Measurements from ENCODE around the gene CRLF2. TPM values are rescaled to one million over a fixed set of nuclear protein-coding genes. Genes with fewer than 3 reads are reported as not detected.

CRLF2 gene
- total RNA-seq, 1 experiment from 2014 or later, result 0.76 TPM

- H3K79me2 ChIP-seq (ENCODE audit: low read depth), result no peaks in the 10 kb centered on the region
- intact Hi-C loops (cut with micrococcal nuclease; ENCODE audit: unreplicated experiment), result no loop called here
- H3F3A ChIP-seq (ENCODE audit: insufficient read depth, low read depth), result peaks cover 25% of the 10 kb centered on the region; the same call in 1 of the 2 replicates
- no peak overlapping the region for H3K27ac ChIP-seq
- H2AFZ ChIP-seq, result no peak overlapping the region
- TF ChIP-seq CTCF (conservative IDR thresholded peaks at IDR 0.05) (no peak), EZH2 (IDR thresholded peaks at IDR 0.05; ENCODE audit: low read depth) (no peak)
- no TSS peak for BruUV-seq (replicated peaks)
- POLR2A ChIA-PET (ENCODE audit: unreplicated experiment), result no interaction called here
- 0 out of 2 replicates have a peak, but pooled peaks cover 7% of the 10 kb centered on the region for H3K9me3 ChIP-seq (ENCODE audit: insufficient read depth, low read depth)
- H3K9me2 ChIP-seq (ENCODE audit: insufficient read depth), result no peaks in the 10 kb centered on the region
- H3K36me3 ChIP-seq (ENCODE audit: low read depth), result no peaks in the 10 kb centered on the region
- H4K20me1 ChIP-seq (ENCODE audit: insufficient read depth), result no peaks in the 10 kb centered on the region
- H3K4me1 ChIP-seq (replicated peaks; ENCODE audit: insufficient read depth), result peaks cover 9% of the 10 kb centered on the region
- H3K4me2 ChIP-seq, result no peak overlapping the region
- no peak overlapping the region for H3K4me3 ChIP-seq
- DNase-seq, result no peak
- H3K27me3 ChIP-seq (ENCODE audit: insufficient read depth, low read depth), result no peaks in the 10 kb centered on the region
- CTCF ChIA-PET, result no interaction called here
Observed at GRCh38 chrX:1221296-1221845, 8.9 kb upstream of the CRLF2 start.

- POLR2A ChIA-PET (ENCODE audit: unreplicated experiment), result no interaction called here
- Histone ChIP-seq H3K27ac (no peak overlapping the region), H3K79me2 (ENCODE audit: low read depth) (no peaks in the 10 kb centered on the region), H4K20me1 (ENCODE audit: insufficient read depth) (no peaks in the 10 kb centered on the region), H3K36me3 (ENCODE audit: low read depth) (no peaks in the 10 kb centered on the region), H3K9me3 (ENCODE audit: insufficient read depth, low read depth) (0 out of 2 replicates have a peak, but pooled peaks cover 3% of the 10 kb centered on the region), H3F3A (ENCODE audit: insufficient read depth, low read depth) (peaks cover 18% of the 10 kb centered on the region; the same call in 1 of the 2 replicates), H3K9me2 (ENCODE audit: insufficient read depth) (no peaks in the 10 kb centered on the region), H3K4me1 (replicated peaks; ENCODE audit: insufficient read depth) (peaks cover 8% of the 10 kb centered on the region), H2AFZ (no peak overlapping the region), H3K4me2 (no peak overlapping the region), H3K27me3 (ENCODE audit: insufficient read depth, low read depth) (no peaks in the 10 kb centered on the region), H3K4me3 (no peak overlapping the region)
- BruUV-seq (replicated peaks), result no TSS peak
- CTCF ChIA-PET, result no interaction called here
- DNase-seq, result no peak
- TF ChIP-seq EZH2 (IDR thresholded peaks at IDR 0.05; ENCODE audit: low read depth) (no peak), CTCF (conservative IDR thresholded peaks at IDR 0.05) (no peak)
- intact Hi-C loops (cut with micrococcal nuclease; ENCODE audit: unreplicated experiment), result no loop called here
Observed at GRCh38 chrX:1218286-1218685, 5.8 kb upstream of the CRLF2 start.

- no peaks in the 10 kb centered on the region for H4K20me1 ChIP-seq (ENCODE audit: insufficient read depth)
- peaks cover 7% of the 10 kb centered on the region for H3F3A ChIP-seq (ENCODE audit: insufficient read depth, low read depth)
- POLR2A ChIA-PET (ENCODE audit: unreplicated experiment), result no interaction called here
- H3K4me2 ChIP-seq, result no peak overlapping the region
- H3K27ac ChIP-seq, result no peak overlapping the region
- intact Hi-C loops (cut with micrococcal nuclease; ENCODE audit: unreplicated experiment), result no loop called here
- DNase-seq, result no peak
- H3K9me3 ChIP-seq (ENCODE audit: insufficient read depth, low read depth), result no peaks in the 10 kb centered on the region
- H3K36me3 ChIP-seq (ENCODE audit: low read depth), result no peaks in the 10 kb centered on the region
- TF ChIP-seq EZH2 (IDR thresholded peaks at IDR 0.05; ENCODE audit: low read depth), result no peak
- TF ChIP-seq CTCF (conservative IDR thresholded peaks at IDR 0.05), result no peak
- peaks cover 7% of the 10 kb centered on the region; the same call in 1 of the 2 replicates for H3K4me1 ChIP-seq (replicated peaks; ENCODE audit: insufficient read depth)
- no peaks in the 10 kb centered on the region for H3K9me2 ChIP-seq (ENCODE audit: insufficient read depth)
- CTCF ChIA-PET, result no interaction called here
- no peak overlapping the region for H3K4me3 ChIP-seq
- no peaks in the 10 kb centered on the region for H3K79me2 ChIP-seq (ENCODE audit: low read depth)
- no peaks in the 10 kb centered on the region for H3K27me3 ChIP-seq (ENCODE audit: insufficient read depth, low read depth)
- no TSS peak for BruUV-seq (replicated peaks)
- no peak overlapping the region for H2AFZ ChIP-seq
Observed at GRCh38 chrX:1215123-1215823, 2.8 kb upstream of the CRLF2 start.

Data from PC-9 (cell line).